ENCODE measurements around the gene ENDOD1.

The ENDOD1 gene

GRCh38 chr11:95145430-95146060 is 55.9 kb downstream of the ENDOD1 start:
- DNase-seq, result no peak

DNA sequence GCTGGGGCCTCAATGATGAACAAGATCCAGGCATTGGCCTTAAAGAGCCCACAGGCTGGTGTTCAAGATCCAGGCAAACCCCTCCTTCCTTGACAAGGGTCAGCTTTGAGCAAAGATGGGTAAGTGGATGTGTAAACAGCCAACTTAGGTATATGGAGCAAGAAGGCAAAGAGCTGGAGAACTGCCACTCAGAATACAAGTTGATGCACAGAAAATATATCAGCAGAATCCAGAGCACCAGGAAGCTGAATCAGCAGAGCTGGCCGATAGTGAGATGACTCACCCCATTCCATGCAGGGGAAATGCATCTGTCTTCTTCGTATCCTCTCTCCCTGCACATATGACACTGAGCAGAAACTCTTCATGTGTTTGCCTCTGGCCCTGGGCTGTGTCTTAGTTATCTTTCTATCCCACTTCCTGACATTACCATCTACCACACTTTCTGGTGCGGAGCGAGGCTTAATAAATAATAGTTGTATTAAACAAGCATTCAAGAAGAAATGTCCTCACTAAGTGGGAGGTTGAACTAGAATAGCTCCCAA is 57.8 kb downstream of the ENDOD1 start:
- peak in 1 of 5 donors; percentile 15 for DNase-seq

DNA sequence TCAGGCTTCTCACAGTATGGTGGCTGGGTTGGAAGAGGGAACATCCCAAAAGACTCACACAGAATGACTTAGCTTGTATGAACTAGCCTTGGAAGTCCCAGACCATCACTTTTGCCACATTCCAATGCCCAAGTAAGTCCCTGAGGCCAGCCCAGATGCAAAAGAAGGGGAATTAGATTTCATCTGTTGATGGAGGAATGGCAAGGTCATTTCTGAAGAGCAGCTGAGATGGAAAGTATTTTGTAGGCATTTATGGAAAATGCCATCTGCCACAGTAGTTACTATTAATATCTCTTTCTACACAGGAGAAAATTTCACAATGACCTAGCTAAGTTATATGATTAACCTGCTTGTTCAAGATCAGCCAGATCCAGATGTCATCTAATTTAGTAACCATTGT is 58.8 kb downstream of the ENDOD1 start:
- no peak for DNase-seq

- DNase-seq, result no peak
Measured at GRCh38 chr11:95148938-95149337, 59.3 kb downstream of the ENDOD1 start.

GRCh38 chr11:95149651-95150364 is 60.2 kb downstream of the ENDOD1 start:
- DNase-seq, result no peak

- DNase-seq, result peak; percentile 79 to 92 (median 88)
Measured at GRCh38 chr11:95150956-95151684, 61.5 kb downstream of the ENDOD1 start.

DNA sequence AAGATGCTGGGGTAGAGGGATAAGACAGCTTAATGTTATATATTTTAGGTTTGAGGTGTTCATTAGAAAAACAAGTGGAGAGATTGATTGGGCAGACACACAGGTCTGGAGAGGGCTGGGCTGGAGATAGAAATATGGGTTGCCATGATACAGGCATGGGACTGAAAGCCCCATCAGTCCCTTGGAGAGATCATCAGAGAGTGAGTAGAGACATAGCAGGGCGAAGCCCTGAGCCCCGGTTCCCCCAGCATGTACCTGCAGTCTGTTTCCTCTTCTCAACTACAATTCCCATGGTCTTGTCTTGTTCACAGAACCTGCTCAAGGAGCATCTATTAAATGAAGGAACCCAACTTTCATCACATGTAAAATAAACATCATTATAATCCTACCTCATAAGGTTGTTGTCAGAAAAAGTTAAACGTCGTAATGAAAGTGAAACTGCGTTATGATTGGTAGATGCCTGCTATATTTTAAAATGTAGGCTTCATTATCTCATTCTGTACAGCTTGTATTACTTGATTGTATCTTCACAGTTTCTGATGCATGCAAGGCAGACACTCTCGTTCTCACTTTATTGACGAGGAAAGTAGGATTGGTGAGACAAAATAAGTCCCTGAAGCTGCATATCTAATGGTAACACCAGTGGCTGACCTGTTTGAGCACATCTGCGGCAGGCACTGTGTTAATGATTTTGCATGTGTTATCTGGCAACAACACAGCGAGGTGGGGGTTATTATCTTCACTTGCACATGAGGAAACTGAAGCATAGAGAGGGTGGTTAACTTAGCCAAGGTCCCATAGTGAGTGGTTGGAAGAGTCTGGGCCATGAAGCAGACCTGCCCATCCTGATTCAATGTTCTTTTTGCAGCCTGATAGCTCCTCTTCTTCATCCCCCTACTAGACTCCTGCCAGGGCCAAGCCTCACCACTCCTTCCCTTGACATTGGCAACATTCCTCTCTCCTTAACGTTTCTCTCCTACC is 63.5 kb downstream of the ENDOD1 start:
- DNase-seq, result peak in 1 of 5 donors; percentile 44

DNA sequence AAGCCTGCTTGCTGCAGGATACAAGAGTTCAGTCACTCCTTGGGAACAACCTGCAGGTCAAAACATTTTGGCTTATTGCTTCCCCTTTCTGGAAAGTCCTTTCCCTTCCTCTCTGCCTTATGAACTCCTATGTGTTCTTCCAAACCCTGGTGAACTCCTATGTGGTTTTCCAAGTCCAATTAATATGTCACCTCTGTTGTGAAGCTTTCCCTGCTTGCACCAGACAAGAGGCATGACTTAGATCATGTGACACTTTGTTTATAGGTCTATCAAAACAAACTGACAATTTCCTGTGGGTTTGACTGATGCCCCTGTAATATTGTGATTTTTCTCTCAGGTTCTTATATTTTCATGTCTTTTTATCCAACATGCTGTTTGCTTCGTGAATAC is 64.2 kb downstream of the ENDOD1 start:
- DNase-seq, result no peak

GRCh38 chr11:95154514-95154913 is 64.9 kb downstream of the ENDOD1 start:
- DNase-seq, result peak in 4 of 5 donors; percentile 30 to 73 (median 46)

GRCh38 chr11:95155385-95155784 is 65.7 kb downstream of the ENDOD1 start:
- no peak for DNase-seq

- DNase-seq, result no peak
Measured at GRCh38 chr11:95156133-95156721, 66.6 kb downstream of the ENDOD1 start.

GRCh38 chr11:95156916-95157541 is 67.4 kb downstream of the ENDOD1 start:
- DNase-seq, result no peak

DNA sequence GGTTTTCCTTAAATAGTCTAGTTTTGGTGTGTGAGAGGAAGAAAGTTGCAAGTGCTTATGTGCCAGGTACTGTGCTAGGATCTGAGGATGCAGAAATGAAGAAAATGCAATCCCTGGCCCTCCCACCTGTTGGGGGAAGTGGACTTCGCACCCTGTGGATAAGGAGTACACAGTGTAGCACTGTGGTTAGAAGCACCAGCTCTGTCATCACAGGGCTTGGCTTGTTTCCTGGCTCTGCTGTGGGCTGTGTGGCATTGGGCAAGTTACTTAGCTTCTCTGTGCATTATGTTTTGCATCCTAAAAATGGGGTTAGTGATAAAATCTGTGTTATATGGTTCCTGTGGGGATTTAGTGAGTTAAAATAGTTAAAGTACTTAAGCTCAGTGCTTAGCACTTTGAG is 68.2 kb downstream of the ENDOD1 start:
- peak in 1 of 5 donors; percentile 14 for DNase-seq

GRCh38 chr11:95161248-95161647 is 71.6 kb downstream of the ENDOD1 start:
- no peak for DNase-seq

DNA sequence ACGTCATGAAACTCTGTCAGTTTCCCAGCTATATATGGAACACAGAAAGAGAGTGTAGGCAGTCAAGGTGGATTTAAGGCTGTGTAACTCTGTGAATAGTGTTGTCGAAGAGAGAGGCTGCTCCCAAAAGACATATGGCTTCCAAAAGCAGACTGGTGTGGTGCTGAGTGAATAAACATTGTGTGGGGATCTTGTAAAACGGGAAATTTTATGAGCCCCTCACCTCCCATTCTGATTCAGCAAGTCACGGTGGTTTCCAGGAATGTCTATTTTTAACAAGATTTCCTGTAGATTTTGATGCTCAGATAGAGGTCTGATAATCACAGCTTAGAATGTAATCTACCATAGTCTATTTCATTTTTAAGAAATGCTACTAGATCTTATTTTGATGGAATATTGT is 73.5 kb downstream of the ENDOD1 start:
- DNase-seq, result no peak

GRCh38 chr11:95165638-95166037 is 76.0 kb downstream of the ENDOD1 start:
- DNase-seq, result no peak

GRCh38 chr11:95166781-95167180 is 77.1 kb downstream of the ENDOD1 start:
- no peak for DNase-seq

- DNase-seq, result no peak
Measured at GRCh38 chr11:95170294-95170693, 80.6 kb downstream of the ENDOD1 start.

- no peak for DNase-seq
Measured at GRCh38 chr11:95175818-95176380, 86.3 kb downstream of the ENDOD1 start.

Data from T-helper 1 cell (primary cell).